Epithelial cell of proximal tubule (primary cell): ENCODE results near the gene FXYD6. TPM values are rescaled to one million over a fixed set of nuclear protein-coding genes. Genes with fewer than 3 reads are reported as not detected.

ENCODE experiments used
- DNase-seq: peaks from one replicate; pipeline ENCODE4 v3.0.0-alpha.2; 2011; ENCODE audit warnings: low read depth
- H3K4me3 ChIP-seq: 2 replicates; pipeline ENCODE4 v1.5.1; 2011; ENCODE audit warnings: low read depth, mild to moderate bottlenecking, low read length
- CTCF ChIP-seq: conservative IDR thresholded peaks from 2 replicates; pipeline ENCODE4 v1.5.1; 2012; ENCODE audit warnings: low read depth, mild to moderate bottlenecking, low read length
- total RNA-seq: library from RNA; depleted of rRNA; stranded (reverse); fragments of >200 nt; gene quantifications from 2 replicates; pipeline ENCODE4 v1.2.3, GENCODE V29; 2015

The FXYD6 gene
- total RNA-seq, 1 donor from 2014 or later = 71.2 TPM

DNA sequence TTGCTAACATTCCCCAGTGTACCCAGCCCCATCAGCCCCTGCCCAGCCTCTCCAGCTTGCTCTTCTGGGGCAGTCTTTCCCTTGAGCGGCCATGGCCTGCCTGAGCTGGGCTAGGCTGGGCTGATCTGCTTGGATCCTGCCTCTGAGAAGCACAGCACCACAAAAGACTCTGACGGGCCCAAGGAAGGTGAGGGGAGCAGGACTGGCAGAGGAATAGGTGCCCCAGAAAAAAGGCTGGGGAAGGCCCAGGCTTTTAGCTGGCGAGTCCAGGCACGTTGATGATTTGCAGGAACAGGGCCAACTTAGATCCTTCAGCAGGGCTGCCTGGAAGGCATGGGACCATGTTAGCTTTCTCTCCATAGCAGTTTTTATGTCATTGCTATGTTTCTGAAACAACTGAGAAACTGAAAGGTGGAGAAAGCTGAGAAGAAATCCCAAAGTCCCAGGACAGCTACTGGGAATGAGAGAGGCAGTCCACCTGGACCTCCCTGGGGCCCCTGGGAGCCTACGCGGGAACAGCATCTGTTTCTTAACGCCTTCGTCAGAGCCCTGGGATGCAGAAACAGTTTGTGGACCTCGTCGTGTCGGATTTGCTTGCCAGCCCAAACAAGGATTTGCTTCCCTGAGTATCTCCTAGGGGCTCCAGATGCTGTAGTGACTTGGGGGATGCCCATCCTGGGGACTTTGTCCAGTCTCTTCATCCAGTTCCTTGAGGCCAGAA is 24.4 kb upstream of the FXYD6 start:
- no peak for TF ChIP-seq CTCF
- no peak overlapping the region for H3K4me3 ChIP-seq
- no peak for DNase-seq

DNA sequence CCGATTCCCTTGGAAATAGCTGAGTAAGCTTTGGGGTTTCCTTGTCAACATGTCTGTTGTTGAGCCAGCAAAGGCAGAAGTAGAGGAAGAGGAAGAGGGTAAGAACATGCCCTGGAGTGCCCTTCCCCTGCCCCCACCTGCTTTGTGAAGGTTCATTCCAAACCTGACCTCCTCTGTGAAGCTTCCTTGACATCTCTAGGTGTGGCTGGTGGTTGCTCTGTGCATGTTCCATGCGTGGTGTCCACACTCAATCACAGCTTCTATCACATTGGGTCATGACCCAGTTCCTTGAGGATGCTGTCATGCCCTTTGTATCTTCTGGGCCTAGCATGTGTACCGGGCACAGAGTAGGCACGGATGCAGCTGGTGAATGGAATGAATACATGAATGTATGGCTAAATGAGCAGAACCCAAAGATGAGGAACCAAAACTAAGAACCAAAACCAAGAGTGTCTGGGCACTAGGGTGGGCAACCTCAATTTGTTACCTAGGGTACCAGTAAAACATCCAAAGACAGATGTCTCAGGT is 23.7 kb upstream of the FXYD6 start:
- no peak for DNase-seq
- no peak overlapping the region for H3K4me3 ChIP-seq
- no peak for TF ChIP-seq CTCF

DNA sequence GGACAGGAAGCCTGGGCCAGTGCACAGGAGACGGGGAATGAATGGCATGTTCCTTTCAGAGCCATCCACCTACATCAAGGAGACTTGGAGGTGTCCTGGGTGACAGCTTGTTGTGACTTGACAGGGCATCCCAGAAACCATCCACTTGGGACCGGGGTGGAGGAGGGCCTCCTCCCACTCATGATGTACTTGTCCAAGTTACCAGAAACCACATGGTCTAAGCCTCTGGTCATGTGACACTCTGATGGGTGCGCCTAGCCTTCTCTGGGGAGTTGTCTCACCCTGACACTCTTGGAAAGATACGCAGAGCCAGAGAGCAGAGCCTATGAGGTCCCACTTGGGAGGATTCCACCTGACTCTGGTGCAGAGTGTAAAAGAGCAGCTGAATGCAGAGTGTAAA is 21.6 kb upstream of the FXYD6 start:
- no peak for DNase-seq
- H3K4me3 ChIP-seq = no peak overlapping the region
- TF ChIP-seq CTCF = no peak

GRCh38 chr11:117892651-117893050 is 16.2 kb upstream of the FXYD6 start:
- no peak for TF ChIP-seq CTCF
- no peak for DNase-seq
- H3K4me3 ChIP-seq = no peak overlapping the region

DNA sequence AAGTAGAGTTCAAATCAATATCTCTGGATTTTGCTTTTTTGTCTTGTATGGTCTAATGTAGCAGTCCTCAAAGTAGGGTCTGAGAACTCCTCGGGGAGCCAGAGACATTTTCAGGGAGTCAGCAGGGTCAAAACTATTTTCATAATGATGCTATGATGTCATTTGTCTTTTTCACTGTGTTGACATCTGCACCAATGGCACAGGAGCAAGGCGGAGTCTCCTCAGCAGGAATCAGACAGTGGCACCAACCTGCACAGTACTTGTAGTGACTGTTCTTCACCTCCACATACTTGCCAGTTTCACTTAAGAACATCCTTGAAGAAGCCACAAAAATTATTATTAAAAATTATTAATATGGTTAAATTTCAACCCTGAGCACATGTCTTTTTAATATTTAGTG is 14.9 kb upstream of the FXYD6 start:
- DNase-seq = no peak
- no peak for TF ChIP-seq CTCF
- H3K4me3 ChIP-seq = no peak overlapping the region

GRCh38 chr11:117888139-117888566 is 11.7 kb upstream of the FXYD6 start:
- TF ChIP-seq CTCF = no peak

More at GRCh38 chr11:117888139-117888566, 11.7 kb upstream of the FXYD6 start:
- DNase-seq = no peak
- H3K4me3 ChIP-seq = no peak overlapping the region
